ENCODE results near the gene PI4KA.

PI4KA gene

GRCh38 chr22:20807315-20807752 is 51.3 kb downstream of the PI4KA start:
- Histone ChIP-seq H3K27ac (ENCODE audit: insufficient read depth, low read depth, low read length, poor library complexity, severe bottlenecking) (no peak overlapping the region), H3K4me3 (ENCODE audit: insufficient read depth, low read depth, low read length) (no peak overlapping the region), H3K36me3 (ENCODE audit: control insufficient read depth, insufficient read depth, low read length) (peaks cover 18% of the 10 kb centered on the region), H3K4me1 (ENCODE audit: control insufficient read depth, insufficient read depth, low read length) (no peaks in the 10 kb centered on the region), H3K27me3 (ENCODE audit: control insufficient read depth, insufficient read depth, low read length, poor library complexity, severe bottlenecking) (no peaks in the 10 kb centered on the region), H3K9me3 (ENCODE audit: control insufficient read depth, low read length) (no peaks in the 10 kb centered on the region)
- 96 to 97% methylated on average over 4 of the region's 4 CpGs for WGBS, 2 experiments

- Histone ChIP-seq H3K9me3 (ENCODE audit: control insufficient read depth, low read length) (no peaks in the 10 kb centered on the region), H3K4me3 (ENCODE audit: insufficient read depth, low read depth, low read length) (no peak overlapping the region), H3K4me1 (ENCODE audit: control insufficient read depth, insufficient read depth, low read length) (no peaks in the 10 kb centered on the region), H3K27ac (ENCODE audit: insufficient read depth, low read depth, low read length, poor library complexity, severe bottlenecking) (no peak overlapping the region), H3K27me3 (ENCODE audit: control insufficient read depth, insufficient read depth, low read length, poor library complexity, severe bottlenecking) (no peaks in the 10 kb centered on the region), H3K36me3 (ENCODE audit: control insufficient read depth, insufficient read depth, low read length) (peaks cover 16% of the 10 kb centered on the region)
- 74 to 85% methylated on average over 3 of the region's 3 CpGs for WGBS, 2 experiments
Observed at GRCh38 chr22:20805972-20806471, 52.6 kb downstream of the PI4KA start.

DNA sequence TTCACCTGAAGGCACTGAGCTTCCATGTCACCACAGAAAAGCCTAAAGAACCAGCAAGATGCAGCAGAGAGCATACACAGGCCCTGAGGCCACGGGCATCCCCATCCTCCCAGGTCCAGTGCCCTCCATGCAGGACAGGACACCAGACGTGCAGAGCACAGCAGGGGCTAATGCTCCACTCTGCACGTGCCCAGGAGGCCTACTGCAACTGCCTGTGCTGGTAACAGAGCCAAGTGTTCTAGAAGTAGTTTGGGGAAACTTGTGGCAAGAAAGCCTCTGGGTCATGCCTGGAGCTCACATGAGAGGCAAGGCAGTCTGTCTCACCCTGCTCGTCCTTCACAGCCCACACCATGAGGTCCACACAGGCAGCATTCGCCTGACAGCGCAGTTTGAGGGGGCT is 54.0 kb downstream of the PI4KA start:
- H3K27me3 ChIP-seq (ENCODE audit: control insufficient read depth, insufficient read depth, low read length, poor library complexity, severe bottlenecking), result no peaks in the 10 kb centered on the region
- no peak overlapping the region for H3K27ac ChIP-seq (ENCODE audit: insufficient read depth, low read depth, low read length, poor library complexity, severe bottlenecking)
- H3K4me1 ChIP-seq (ENCODE audit: control insufficient read depth, insufficient read depth, low read length), result no peaks in the 10 kb centered on the region
- 89 to 94% methylated on average over 6 of the region's 6 CpGs for WGBS, 2 experiments
- H3K36me3 ChIP-seq (ENCODE audit: control insufficient read depth, insufficient read depth, low read length), result peaks cover 10% of the 10 kb centered on the region
- no peaks in the 10 kb centered on the region for H3K9me3 ChIP-seq (ENCODE audit: control insufficient read depth, low read length)
- no peak overlapping the region for H3K4me3 ChIP-seq (ENCODE audit: insufficient read depth, low read depth, low read length)

DNA sequence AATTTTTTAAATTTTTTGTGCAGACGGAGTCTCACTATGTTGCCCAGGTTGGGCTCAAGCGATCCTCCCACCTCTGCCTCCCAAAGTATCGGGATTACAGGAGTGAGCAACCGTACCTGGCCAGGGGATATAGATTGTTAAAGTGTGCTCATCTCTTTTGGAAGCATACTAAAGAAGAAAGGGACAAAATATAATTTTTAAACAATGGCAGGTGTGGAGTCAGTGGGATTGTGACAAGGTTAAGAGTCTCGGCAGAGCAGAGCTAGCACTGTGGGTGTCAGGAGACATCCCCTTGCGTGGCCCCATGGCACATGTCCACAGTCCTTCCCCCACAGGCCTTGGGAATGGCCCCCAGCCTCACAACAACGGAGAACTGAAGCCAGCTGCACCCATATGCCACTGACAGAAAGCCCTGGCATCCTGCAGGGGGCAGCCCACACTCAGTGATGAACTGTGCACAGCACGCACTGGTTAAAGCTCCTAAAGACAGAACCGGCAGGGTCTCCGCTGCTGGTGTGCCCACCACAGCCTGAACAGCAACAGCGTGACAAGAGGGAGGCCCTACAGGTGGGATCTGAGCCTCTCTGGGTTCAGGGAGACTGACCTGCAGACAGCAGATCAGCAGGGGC is 54.8 kb downstream of the PI4KA start:
- no peaks in the 10 kb centered on the region for H3K27me3 ChIP-seq (ENCODE audit: control insufficient read depth, insufficient read depth, low read length, poor library complexity, severe bottlenecking)
- H3K4me3 ChIP-seq (ENCODE audit: insufficient read depth, low read depth, low read length), result no peak overlapping the region
- peaks cover 14% of the 10 kb centered on the region for H3K36me3 ChIP-seq (ENCODE audit: control insufficient read depth, insufficient read depth, low read length)
- no peaks in the 10 kb centered on the region for H3K9me3 ChIP-seq (ENCODE audit: control insufficient read depth, low read length)
- WGBS, 2 experiments, result 87% methylated on average over 11 of the region's 11 CpGs
- no peak overlapping the region for H3K27ac ChIP-seq (ENCODE audit: insufficient read depth, low read depth, low read length, poor library complexity, severe bottlenecking)
- no peaks in the 10 kb centered on the region for H3K4me1 ChIP-seq (ENCODE audit: control insufficient read depth, insufficient read depth, low read length)

DNA sequence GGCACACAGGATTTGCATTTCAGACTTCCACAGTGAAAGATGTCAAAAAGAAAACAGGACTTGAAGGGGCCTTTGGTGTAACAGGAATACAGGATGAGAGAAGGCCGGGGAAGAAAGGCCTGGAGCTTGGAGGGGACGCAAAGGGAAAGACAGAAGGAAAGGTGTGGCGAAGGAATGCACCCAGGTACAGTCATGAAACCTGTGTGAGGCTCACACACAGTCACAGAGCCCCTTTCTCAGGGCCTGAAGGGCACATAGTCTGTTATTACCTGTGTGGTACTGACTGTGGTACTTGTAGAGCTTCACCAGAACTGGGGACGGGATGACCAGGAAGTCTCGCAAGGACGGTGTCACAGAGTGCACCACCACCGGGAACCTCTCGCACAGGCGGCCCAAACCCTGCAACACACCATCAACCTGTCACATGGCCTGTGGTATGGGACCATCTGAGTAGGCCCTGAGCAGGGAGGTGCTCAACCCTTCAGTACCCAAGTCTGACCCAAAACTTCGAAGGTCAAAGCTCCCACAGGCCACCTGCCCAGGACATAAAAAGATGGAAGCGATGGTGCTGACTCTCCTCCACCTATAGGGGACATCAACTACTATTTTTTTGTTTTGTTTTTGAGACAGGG is 55.6 kb downstream of the PI4KA start:
- 90 to 96% methylated on average over 11 of the region's 11 CpGs for WGBS, 2 experiments
- Histone ChIP-seq H3K36me3 (ENCODE audit: control insufficient read depth, insufficient read depth, low read length) (peaks cover 19% of the 10 kb centered on the region), H3K27ac (ENCODE audit: insufficient read depth, low read depth, low read length, poor library complexity, severe bottlenecking) (no peak overlapping the region), H3K9me3 (ENCODE audit: control insufficient read depth, low read length) (no peaks in the 10 kb centered on the region), H3K4me3 (ENCODE audit: insufficient read depth, low read depth, low read length) (no peak overlapping the region), H3K4me1 (ENCODE audit: control insufficient read depth, insufficient read depth, low read length) (no peaks in the 10 kb centered on the region), H3K27me3 (ENCODE audit: control insufficient read depth, insufficient read depth, low read length, poor library complexity, severe bottlenecking) (no peaks in the 10 kb centered on the region)

- H3K9me3 ChIP-seq (ENCODE audit: control insufficient read depth, low read length), result no peaks in the 10 kb centered on the region
- H3K4me1 ChIP-seq (ENCODE audit: control insufficient read depth, insufficient read depth, low read length), result no peaks in the 10 kb centered on the region
- no peak overlapping the region for H3K4me3 ChIP-seq (ENCODE audit: insufficient read depth, low read depth, low read length)
- H3K36me3 ChIP-seq (ENCODE audit: control insufficient read depth, insufficient read depth, low read length), result peaks cover 22% of the 10 kb centered on the region
- 94 to 95% methylated on average over 6 of the region's 6 CpGs for WGBS, 2 experiments
- no peak overlapping the region for H3K27ac ChIP-seq (ENCODE audit: insufficient read depth, low read depth, low read length, poor library complexity, severe bottlenecking)
- H3K27me3 ChIP-seq (ENCODE audit: control insufficient read depth, insufficient read depth, low read length, poor library complexity, severe bottlenecking), result no peaks in the 10 kb centered on the region
Observed at GRCh38 chr22:20802452-20802851, 56.2 kb downstream of the PI4KA start.

DNA sequence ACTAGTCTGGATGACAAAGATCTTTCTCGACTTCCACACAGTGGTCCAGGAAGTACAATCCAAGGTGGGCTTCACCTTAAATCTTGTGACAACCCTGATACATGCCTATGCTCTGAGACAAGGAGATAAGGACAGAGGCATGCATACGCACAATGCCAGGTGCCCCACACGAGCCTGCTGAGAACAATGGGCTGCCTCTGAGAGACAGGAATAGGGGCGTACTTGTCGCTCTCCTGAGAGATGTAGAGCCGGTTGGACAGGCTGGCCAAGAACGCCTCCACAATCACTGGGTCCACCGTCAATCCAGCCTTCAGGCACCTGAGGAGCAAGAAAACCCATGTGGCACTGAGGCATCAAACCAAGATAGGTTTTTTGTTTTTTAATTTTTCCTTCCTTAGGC is 59.2 kb downstream of the PI4KA start:
- peaks cover 19% of the 10 kb centered on the region for H3K36me3 ChIP-seq (ENCODE audit: control insufficient read depth, insufficient read depth, low read length)
- 92 to 93% methylated on average over 8 of the region's 8 CpGs for WGBS, 2 experiments
- H3K9me3 ChIP-seq (ENCODE audit: control insufficient read depth, low read length), result no peaks in the 10 kb centered on the region
- no peaks in the 10 kb centered on the region for H3K27me3 ChIP-seq (ENCODE audit: control insufficient read depth, insufficient read depth, low read length, poor library complexity, severe bottlenecking)
- H3K27ac ChIP-seq (ENCODE audit: insufficient read depth, low read depth, low read length, poor library complexity, severe bottlenecking), result no peak overlapping the region
- H3K4me1 ChIP-seq (ENCODE audit: control insufficient read depth, insufficient read depth, low read length), result no peaks in the 10 kb centered on the region
- H3K4me3 ChIP-seq (ENCODE audit: insufficient read depth, low read depth, low read length), result no peak overlapping the region

- Histone ChIP-seq H3K27ac (ENCODE audit: insufficient read depth, low read depth, low read length, poor library complexity, severe bottlenecking) (no peak overlapping the region), H3K4me3 (ENCODE audit: insufficient read depth, low read depth, low read length) (no peak overlapping the region), H3K9me3 (ENCODE audit: control insufficient read depth, low read length) (no peaks in the 10 kb centered on the region), H3K27me3 (ENCODE audit: control insufficient read depth, insufficient read depth, low read length, poor library complexity, severe bottlenecking) (no peaks in the 10 kb centered on the region), H3K36me3 (ENCODE audit: control insufficient read depth, insufficient read depth, low read length) (peaks cover 19% of the 10 kb centered on the region), H3K4me1 (ENCODE audit: control insufficient read depth, insufficient read depth, low read length) (no peaks in the 10 kb centered on the region)
- 95% methylated on average over 10 of the region's 10 CpGs for WGBS, 2 experiments
Observed at GRCh38 chr22:20798974-20799373, 59.6 kb downstream of the PI4KA start.

DNA sequence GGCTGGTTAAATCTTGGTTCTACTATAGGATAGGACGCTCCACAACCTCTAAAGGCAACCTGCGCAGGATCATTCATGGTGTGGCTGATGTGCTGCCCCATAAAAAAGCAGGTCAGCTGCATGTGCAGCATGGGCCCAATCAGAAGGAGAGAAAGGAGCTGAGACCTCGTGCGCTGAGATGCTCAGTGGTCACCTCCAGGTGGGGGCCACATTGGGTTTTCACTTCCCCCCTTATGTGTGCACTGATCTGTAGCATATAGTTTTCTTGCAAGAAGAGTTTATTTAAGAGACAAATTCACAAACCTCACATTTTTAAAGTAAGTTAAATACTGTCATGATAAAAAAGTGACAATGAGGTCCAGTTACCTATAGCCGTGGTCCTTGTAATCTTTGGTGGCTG is 60.4 kb downstream of the PI4KA start:
- H3K9me3 ChIP-seq (ENCODE audit: control insufficient read depth, low read length), result no peaks in the 10 kb centered on the region
- H3K36me3 ChIP-seq (ENCODE audit: control insufficient read depth, insufficient read depth, low read length), result peaks cover 17% of the 10 kb centered on the region
- no peak overlapping the region for H3K27ac ChIP-seq (ENCODE audit: insufficient read depth, low read depth, low read length, poor library complexity, severe bottlenecking)
- no peak overlapping the region for H3K4me3 ChIP-seq (ENCODE audit: insufficient read depth, low read depth, low read length)
- H3K27me3 ChIP-seq (ENCODE audit: control insufficient read depth, insufficient read depth, low read length, poor library complexity, severe bottlenecking), result no peaks in the 10 kb centered on the region
- WGBS, 2 experiments, result 96 to 98% methylated on average over 5 of the region's 5 CpGs
- H3K4me1 ChIP-seq (ENCODE audit: control insufficient read depth, insufficient read depth, low read length), result no peaks in the 10 kb centered on the region

DNA sequence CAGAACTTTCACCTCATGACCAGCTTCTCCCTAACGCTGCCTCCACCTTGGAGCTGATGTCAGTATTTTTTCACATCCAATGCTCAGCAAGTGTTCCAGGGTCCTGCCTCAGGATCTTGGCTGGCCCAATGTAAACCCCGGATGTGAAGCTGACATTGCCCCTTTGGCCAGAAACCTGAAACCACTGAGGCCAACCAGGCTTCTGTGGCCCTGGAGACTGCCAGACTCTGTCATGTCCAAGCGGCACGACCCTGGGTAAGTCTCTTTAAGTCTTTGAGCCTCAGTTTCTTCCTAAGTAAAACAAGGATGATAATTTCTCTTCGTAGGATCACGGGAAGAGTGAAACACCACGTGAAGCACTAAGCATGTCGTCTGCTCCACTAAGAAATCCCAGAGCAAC is 61.9 kb downstream of the PI4KA start:
- peaks cover 14% of the 10 kb centered on the region for H3K36me3 ChIP-seq (ENCODE audit: control insufficient read depth, insufficient read depth, low read length)
- WGBS, 2 experiments, result 94 to 95% methylated on average over 8 of the region's 8 CpGs

More for the DNA sequence above, 61.9 kb downstream of the PI4KA start:
- Histone ChIP-seq H3K9me3 (ENCODE audit: control insufficient read depth, low read length) (no peaks in the 10 kb centered on the region), H3K4me1 (ENCODE audit: control insufficient read depth, insufficient read depth, low read length) (no peaks in the 10 kb centered on the region), H3K27ac (ENCODE audit: insufficient read depth, low read depth, low read length, poor library complexity, severe bottlenecking) (no peak overlapping the region), H3K4me3 (ENCODE audit: insufficient read depth, low read depth, low read length) (no peak overlapping the region), H3K27me3 (ENCODE audit: control insufficient read depth, insufficient read depth, low read length, poor library complexity, severe bottlenecking) (no peaks in the 10 kb centered on the region)
